Mesothelial cell of epicardium (in vitro differentiated cells): ENCODE data around the gene NSDHL. TPM values are rescaled to one million over a fixed set of nuclear protein-coding genes. Genes with fewer than 3 reads are reported as not detected.

ENCODE experiments used
- DNase-seq, 2 experiments: peaks; one replicate each; pipeline ENCODE4 v3.0.0; 2021; ENCODE audit warnings: low spot score in 2 of 2; ENCODE audit not compliant: unreplicated experiment in 2 of 2
- H3K27ac Mint-ChIP-seq: 2 replicates; pipeline ENCODE4 v1.8.0; 2021; ENCODE audit warnings: mixed read lengths
- H3K27me3 Mint-ChIP-seq: 2 replicates; pipeline ENCODE4 v1.8.0; 2021; ENCODE audit warnings: low read depth, mixed read lengths
- H3K36me3 Mint-ChIP-seq: 2 replicates; pipeline ENCODE4 v1.8.0; 2021; ENCODE audit warnings: mixed read lengths
- H3K4me1 Mint-ChIP-seq: 2 replicates; pipeline ENCODE4 v1.8.0; 2021; ENCODE audit warnings: mixed read lengths
- H3K4me3 Mint-ChIP-seq: 2 replicates; pipeline ENCODE4 v1.8.0; 2021; ENCODE audit warnings: mild to moderate bottlenecking, moderate library complexity, mixed read lengths
- H3K9me3 Mint-ChIP-seq: 2 replicates; pipeline ENCODE4 v1.8.0; 2021; ENCODE audit warnings: mixed read lengths
- total RNA-seq: library from RNA; stranded (reverse); gene quantifications from 3 replicates; pipeline ENCODE4 v1.2.1, GENCODE V29; 2021
- TF ChIP-seq, protein P1 (sequence below): fragments of 200-600 bp; sonication (generic); IDR thresholded peaks from one replicate; pipeline ENCODE4 v1.5.0; 2021; ENCODE audit warnings: antibody characterized with exemption; ENCODE audit not compliant: unreplicated experiment

NSDHL gene
- total RNA-seq, 1 donor from 2014 or later: 21.0 TPM

DNA sequence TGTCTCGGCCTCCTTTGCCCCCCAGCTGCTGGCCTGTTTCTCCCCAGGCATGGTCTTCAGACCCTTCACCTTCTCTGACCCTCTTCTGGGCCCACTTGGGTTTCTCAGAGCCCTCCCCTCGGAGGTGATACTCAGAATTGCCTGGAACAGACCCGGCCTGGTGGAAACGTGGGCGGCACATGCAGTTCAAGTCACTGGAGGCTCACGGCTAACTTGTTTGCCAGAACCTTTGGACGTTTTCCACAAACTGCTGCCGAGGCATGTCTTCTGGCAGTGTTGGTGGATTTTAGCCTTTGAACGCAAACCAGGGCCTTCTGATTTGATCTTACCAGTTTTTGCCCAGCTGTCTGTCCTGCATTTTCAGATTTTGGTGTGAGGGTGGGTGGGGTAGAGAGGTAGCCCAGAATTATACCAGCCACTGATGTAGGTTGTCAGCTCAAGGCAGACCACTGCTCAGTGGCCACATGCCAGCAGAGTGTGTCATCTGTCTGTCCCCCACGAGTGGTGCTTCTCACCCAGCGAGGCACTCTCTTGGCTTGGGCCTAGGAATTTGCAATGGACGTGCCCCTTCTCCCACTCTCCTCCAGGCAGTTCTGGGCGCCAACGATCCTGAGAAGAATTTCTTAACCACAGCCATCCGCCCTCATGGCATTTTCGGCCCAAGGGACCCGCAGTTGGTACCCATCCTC, 34.5 kb downstream of the NSDHL start:
- peaks cover 12% of the 10 kb centered on the region for H3K9me3 Mint-ChIP-seq
- TF ChIP-seq, protein P1, sequence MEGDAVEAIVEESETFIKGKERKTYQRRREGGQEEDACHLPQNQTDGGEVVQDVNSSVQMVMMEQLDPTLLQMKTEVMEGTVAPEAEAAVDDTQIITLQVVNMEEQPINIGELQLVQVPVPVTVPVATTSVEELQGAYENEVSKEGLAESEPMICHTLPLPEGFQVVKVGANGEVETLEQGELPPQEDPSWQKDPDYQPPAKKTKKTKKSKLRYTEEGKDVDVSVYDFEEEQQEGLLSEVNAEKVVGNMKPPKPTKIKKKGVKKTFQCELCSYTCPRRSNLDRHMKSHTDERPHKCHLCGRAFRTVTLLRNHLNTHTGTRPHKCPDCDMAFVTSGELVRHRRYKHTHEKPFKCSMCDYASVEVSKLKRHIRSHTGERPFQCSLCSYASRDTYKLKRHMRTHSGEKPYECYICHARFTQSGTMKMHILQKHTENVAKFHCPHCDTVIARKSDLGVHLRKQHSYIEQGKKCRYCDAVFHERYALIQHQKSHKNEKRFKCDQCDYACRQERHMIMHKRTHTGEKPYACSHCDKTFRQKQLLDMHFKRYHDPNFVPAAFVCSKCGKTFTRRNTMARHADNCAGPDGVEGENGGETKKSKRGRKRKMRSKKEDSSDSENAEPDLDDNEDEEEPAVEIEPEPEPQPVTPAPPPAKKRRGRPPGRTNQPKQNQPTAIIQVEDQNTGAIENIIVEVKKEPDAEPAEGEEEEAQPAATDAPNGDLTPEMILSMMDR: no peak

DNA sequence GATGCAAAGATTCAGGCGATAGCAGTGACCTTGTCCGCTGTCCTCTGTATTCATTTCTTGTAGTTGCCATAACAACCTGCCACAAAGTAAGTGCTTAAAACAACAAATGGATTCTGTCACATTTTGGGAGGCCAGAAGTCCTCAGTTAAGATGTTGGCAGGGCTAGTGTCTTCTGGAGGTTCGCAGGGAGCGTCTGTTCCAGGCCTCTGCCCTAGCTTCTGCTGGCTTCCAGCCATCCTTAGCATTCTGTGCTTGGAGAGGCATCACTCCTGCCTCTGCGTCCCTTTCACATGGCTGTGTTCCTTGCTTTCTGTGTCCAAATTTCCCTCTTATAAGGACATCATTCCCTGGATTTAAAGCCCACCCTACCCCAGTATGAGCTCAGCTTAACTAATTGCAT, 35.5 kb downstream of the NSDHL start:
- DNase-seq: no peak
- TF ChIP-seq, protein P1: no peak
- H3K9me3 Mint-ChIP-seq: peaks cover 4% of the 10 kb centered on the region
- no peaks in the 10 kb centered on the region for H3K4me1 Mint-ChIP-seq
- H3K36me3 Mint-ChIP-seq: peaks cover 10% of the 10 kb centered on the region
- no peaks in the 10 kb centered on the region for H3K27me3 Mint-ChIP-seq
- no peak overlapping the region for H3K4me3 Mint-ChIP-seq
- H3K27ac Mint-ChIP-seq: no peak overlapping the region

More for the DNA sequence above, 34.5 kb downstream of the NSDHL start:
- Mint-ChIP-seq H3K4me3 (no peak overlapping the region), H3K36me3 (peaks cover 17% of the 10 kb centered on the region), H3K4me1 (no peaks in the 10 kb centered on the region), H3K27ac (no peak overlapping the region), H3K27me3 (no peaks in the 10 kb centered on the region)
- no peak for DNase-seq

DNA sequence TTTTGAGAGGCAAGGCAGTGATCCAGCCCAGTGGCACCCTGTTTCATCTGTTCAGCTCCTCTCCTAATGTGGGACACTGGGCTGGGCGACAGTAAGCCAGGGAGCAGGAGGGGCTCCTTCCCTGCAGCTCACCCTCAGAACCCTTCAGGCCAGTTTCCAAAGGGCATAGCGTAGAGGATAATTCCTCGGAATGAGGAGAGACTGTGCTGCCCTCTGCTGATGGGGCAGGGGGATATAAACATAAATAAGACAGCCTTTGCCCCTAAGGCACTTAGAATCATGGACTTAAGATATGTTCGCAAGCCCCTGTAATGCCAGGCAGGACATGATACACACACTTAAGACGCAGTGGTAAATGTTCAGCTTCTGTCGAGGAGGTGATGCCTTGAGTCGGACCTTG, 39.1 kb downstream of the NSDHL start:
- peaks cover 9% of the 10 kb centered on the region for H3K9me3 Mint-ChIP-seq

DNA sequence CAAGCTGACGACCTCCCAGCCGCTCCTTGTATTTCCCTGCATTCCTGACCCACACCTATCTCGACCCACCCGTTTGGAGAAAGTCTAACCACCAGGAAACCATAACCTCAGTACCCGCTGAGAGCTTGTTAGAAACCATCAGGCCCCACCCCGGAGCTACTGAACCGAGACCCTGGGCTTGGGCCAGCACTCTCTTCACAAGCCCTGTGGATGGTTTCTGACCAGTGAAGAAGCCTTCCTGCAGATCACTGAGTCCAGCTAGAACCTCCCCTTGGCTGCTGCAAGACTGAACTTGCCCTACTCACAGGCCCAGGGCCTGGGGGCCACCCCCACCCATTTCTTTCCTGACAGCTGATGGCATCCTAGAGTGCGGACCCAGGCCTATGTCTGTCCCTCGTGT, 40.4 kb downstream of the NSDHL start:
- Mint-ChIP-seq H3K27me3 (no peaks in the 10 kb centered on the region), H3K9me3 (peaks cover 14% of the 10 kb centered on the region), H3K36me3 (peaks cover 6% of the 10 kb centered on the region), H3K27ac (no peak overlapping the region), H3K4me1 (no peaks in the 10 kb centered on the region), H3K4me3 (no peak overlapping the region)
- TF ChIP-seq, protein P1: no peak
- DNase-seq: no peak

More for the DNA sequence above, 39.1 kb downstream of the NSDHL start:
- DNase-seq: no peak
- Mint-ChIP-seq H3K4me1 (no peaks in the 10 kb centered on the region), H3K27ac (no peak overlapping the region), H3K27me3 (no peaks in the 10 kb centered on the region), H3K4me3 (no peak overlapping the region), H3K36me3 (peaks cover 6% of the 10 kb centered on the region)
- TF ChIP-seq, protein P1: no peak

DNA sequence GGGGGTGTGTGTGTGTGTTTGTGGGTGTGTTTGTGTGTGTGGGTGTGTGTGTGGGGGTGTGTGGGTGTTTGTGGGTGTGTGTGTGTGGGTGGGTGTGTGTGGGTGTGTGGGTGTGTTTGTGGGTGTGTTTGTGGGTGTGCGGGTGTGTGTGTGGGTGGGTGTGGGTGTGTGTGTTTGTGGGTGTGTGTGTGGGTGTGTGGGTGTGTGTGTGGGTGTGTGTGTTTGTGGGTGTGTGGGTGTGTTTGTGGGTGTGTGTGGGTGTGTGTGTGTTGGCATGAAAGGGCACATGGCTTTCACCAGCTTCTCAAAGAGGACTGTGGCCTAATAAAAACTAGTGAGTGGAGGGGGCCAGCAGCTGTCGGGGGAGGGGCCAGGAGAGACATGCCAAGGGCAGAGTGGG, 41.7 kb downstream of the NSDHL start:
- TF ChIP-seq, protein P1: no peak
- H3K9me3 Mint-ChIP-seq: peaks cover 20% of the 10 kb centered on the region
- no peaks in the 10 kb centered on the region for H3K27me3 Mint-ChIP-seq
- H3K4me3 Mint-ChIP-seq: no peak overlapping the region
- no peak for DNase-seq
- H3K4me1 Mint-ChIP-seq: no peaks in the 10 kb centered on the region
- no peak overlapping the region for H3K27ac Mint-ChIP-seq
- H3K36me3 Mint-ChIP-seq: peaks cover 4% of the 10 kb centered on the region
